Breast epithelium (tissue), 4 donors: ENCODE measurements around the gene EMCN. TPM values are rescaled to one million over a fixed set of nuclear protein-coding genes. Genes with fewer than 3 reads are reported as not detected.

Experiments used
- DNase-seq, 2 donors: peaks; one replicate each; pipeline ENCODE4 v3.0.0-alpha.2; 2019; ENCODE audit warnings: low spot score in 2 of 2
- H3K27ac ChIP-seq, 2 donors: fragments of 200-600 bp; sonication (generic) in 1 of 2; one replicate each; pipeline ENCODE4 v1.5.1; 2016 to 2019; ENCODE audit warnings: mild to moderate bottlenecking in 1 of 2
- H3K27me3 ChIP-seq, 2 donors: fragments of 200-600 bp; sonication (generic) in 1 of 2; one replicate each; pipeline versions ENCODE4 v1.5.1 to v1.6.0; 2017 to 2019; ENCODE audit warnings: control low read depth in 1 of 2, mild to moderate bottlenecking in 1 of 2
- H3K36me3 ChIP-seq: fragments of 200-600 bp; one replicate; pipeline ENCODE4 v1.5.1; 2019
- H3K4me1 ChIP-seq, 2 donors: fragments of 200-600 bp; sonication (generic); one replicate each; pipeline ENCODE4 v1.5.1; 2016 to 2019; ENCODE audit warnings: control low read depth in 1 of 2
- H3K4me3 ChIP-seq, 3 donors: fragments of 200-600 bp; sonication (generic); 1 replicate in 2 of 3; 2 replicates in 1 of 3; pipeline ENCODE4 v1.5.1; 2016 to 2019; ENCODE audit warnings: mild to moderate bottlenecking in 3 of 3, moderate library complexity in 2 of 3
- H3K9me3 ChIP-seq, 2 donors: fragments of 200-600 bp; sonication (generic) in 1 of 2; one replicate each; pipeline ENCODE4 v1.5.1; 2016 to 2019; ENCODE audit warnings: control low read depth in 1 of 2
- POLR2A ChIP-seq: fragments of 450-650 bp; IDR thresholded peaks from one replicate; pipeline ENCODE4 v1.6.1; 2016; ENCODE audit warnings: antibody characterized with exemption, mild to moderate bottlenecking, moderate library complexity
- POLR2AphosphoS5 ChIP-seq, 3 donors: sonication (generic); formaldehyde crosslinking; IDR thresholded peaks; one replicate each; pipeline ENCODE4 v1.6.1; 2017; ENCODE audit warnings: antibody characterized with exemption in 3 of 3
- intact Hi-C: fragments of 100-400 bp; cut with DNase I; formaldehyde crosslinking; loops from one replicate; pipeline ENCODE4 v1.15.1; 2023; ENCODE audit warnings: low total_unique reads
- total RNA-seq, 3 donors: library from RNA; depleted of rRNA; stranded (reverse); fragments of >200 nt; gene quantifications; one replicate each; pipeline ENCODE4 v1.1.0, GENCODE V29; 2016
- TF ChIP-seq, protein P1 (sequence below), 3 donors: fragments of 450-650 bp; IDR thresholded peaks; one replicate each; pipeline ENCODE4 v1.5.1; 2016 to 2017; ENCODE audit warnings: antibody characterized with exemption in 3 of 3, mild to moderate bottlenecking in 3 of 3, moderate library complexity in 3 of 3

EMCN gene
- total RNA-seq, 3 donors from 2014 or later: 12.0 to 27.5 (median 23.9) TPM

DNA sequence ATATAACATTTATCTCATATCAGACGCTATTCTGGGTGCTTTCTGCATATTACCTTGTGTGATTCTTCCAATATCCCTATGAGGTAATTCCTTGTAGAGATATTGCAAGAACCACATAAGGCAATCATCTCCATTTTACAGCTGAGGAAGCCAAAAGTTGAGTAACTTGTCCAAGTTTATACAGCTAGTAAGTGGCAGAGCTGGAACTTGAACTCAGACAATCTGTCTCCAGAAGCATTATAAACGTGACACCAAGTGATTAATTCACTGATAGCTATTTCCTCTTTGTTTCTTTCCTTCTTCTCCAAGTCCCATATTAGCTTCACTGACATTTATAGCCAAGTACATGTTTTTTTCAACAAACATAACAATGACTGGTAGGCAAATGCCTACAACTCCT is 7.3 kb downstream of the EMCN start:
- DNase-seq: no peak
- intact Hi-C loops: no loop called here
- Histone ChIP-seq H3K27me3 (no peaks in the 10 kb centered on the region), H3K36me3 (no peaks in the 10 kb centered on the region), H3K9me3 (no peaks in the 10 kb centered on the region), H3K27ac (no peak overlapping the region), H3K4me3 (no peak overlapping the region), H3K4me1 (no peaks in the 10 kb centered on the region)
- TF ChIP-seq POLR2A (no peak), POLR2AphosphoS5 (IDR thresholded peaks at IDR 0.05) (no peak)
- TF ChIP-seq, protein P1, sequence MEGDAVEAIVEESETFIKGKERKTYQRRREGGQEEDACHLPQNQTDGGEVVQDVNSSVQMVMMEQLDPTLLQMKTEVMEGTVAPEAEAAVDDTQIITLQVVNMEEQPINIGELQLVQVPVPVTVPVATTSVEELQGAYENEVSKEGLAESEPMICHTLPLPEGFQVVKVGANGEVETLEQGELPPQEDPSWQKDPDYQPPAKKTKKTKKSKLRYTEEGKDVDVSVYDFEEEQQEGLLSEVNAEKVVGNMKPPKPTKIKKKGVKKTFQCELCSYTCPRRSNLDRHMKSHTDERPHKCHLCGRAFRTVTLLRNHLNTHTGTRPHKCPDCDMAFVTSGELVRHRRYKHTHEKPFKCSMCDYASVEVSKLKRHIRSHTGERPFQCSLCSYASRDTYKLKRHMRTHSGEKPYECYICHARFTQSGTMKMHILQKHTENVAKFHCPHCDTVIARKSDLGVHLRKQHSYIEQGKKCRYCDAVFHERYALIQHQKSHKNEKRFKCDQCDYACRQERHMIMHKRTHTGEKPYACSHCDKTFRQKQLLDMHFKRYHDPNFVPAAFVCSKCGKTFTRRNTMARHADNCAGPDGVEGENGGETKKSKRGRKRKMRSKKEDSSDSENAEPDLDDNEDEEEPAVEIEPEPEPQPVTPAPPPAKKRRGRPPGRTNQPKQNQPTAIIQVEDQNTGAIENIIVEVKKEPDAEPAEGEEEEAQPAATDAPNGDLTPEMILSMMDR (IDR thresholded peaks at IDR 0.05): no peak

DNA sequence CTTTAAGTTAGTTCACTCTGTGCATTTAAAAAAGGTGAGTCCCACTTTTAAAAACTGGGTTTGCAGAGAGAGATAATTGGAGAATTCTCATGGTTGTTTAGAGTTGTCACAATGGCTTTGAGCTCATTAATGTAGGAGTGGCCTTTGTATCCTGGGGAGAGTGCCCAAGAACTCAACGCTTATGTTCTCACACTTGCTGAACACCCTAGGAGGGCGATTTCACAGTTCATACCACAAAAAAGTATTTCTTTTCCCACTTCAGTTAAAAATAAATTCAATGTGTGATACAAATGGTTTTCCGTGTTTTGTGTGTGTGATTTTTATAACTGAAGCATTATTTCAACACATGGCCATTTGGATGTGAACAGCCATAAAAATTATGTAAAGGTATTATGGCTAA is 8.4 kb downstream of the EMCN start:
- H3K36me3 ChIP-seq: no peaks in the 10 kb centered on the region
- intact Hi-C loops: no loop called here
- no peaks in the 10 kb centered on the region for H3K9me3 ChIP-seq
- no peaks in the 10 kb centered on the region for H3K4me1 ChIP-seq
- H3K27ac ChIP-seq: no peak overlapping the region
- TF ChIP-seq, protein P1 (IDR thresholded peaks at IDR 0.05): no peak
- TF ChIP-seq POLR2A: no peak
- no peak for TF ChIP-seq POLR2AphosphoS5 (IDR thresholded peaks at IDR 0.05)
- DNase-seq: no peak
- H3K27me3 ChIP-seq: no peaks in the 10 kb centered on the region
- H3K4me3 ChIP-seq: no peak overlapping the region

DNA sequence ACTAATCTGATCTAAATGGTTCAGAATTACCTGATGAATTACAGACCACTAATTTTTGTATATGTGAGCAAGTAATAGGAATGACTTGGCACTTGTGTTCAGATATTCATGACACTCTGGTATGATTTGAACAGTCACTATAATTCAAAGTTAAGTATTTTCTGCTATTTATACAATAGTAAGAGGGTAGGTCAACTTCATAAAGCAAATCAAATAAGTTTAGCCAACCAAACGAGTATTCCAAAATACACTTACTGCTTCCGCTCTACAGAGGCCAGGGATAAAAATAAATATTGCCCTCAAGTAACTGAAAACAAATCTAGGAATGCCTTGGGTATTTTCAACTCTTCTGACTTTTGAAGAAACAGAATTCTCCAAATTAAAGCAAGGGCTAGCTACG is 9.1 kb downstream of the EMCN start:
- Histone ChIP-seq H3K27ac (no peak overlapping the region), H3K4me1 (no peaks in the 10 kb centered on the region), H3K9me3 (no peaks in the 10 kb centered on the region), H3K4me3 (no peak overlapping the region), H3K27me3 (no peaks in the 10 kb centered on the region), H3K36me3 (no peaks in the 10 kb centered on the region)
- intact Hi-C loops: no loop called here
- DNase-seq: no peak
- TF ChIP-seq POLR2A: no peak

DNA sequence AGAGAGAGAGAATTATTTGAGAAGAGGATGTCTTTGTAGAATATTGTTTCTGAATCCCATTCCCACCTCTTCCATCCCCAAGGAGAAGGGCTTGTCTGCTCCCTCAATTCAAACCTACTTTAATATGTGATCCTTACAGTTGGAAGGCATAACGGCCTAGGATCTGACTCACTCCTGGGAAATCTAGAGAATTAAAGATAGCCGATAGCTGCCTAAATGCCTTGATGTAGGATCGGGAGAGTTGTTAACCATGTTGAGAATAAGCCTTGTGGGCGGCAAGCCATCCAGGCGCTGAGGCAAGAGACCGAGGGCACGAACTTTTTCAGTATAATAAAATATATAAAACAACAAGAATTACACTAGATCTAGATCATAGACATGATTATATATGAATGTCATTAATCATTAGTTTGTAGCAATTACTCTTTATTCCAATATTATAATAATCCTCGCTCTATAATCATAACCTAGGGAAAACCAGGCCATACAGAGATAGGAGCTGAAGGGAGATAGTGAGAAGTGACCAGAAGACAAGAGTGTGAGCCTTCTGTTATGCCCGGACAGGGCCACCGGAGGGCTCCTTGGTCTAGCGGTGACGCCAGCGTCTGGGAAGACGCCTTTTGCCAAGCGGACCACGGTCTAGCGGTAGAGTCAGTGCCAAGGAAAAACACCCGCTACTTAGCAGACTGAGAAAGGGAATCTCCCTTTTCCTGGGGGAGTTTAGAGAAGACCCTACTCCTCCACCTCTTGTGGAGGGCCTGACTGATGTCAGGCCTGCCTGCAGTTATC is 13.5 kb downstream of the EMCN start:
- no peaks in the 10 kb centered on the region for H3K36me3 ChIP-seq
- no peak overlapping the region for H3K4me3 ChIP-seq
- intact Hi-C loops: no loop called here
- TF ChIP-seq, protein P1 (IDR thresholded peaks at IDR 0.05): no peak
- TF ChIP-seq POLR2AphosphoS5 (IDR thresholded peaks at IDR 0.05) (no peak), POLR2A (no peak)
- no peak overlapping the region for H3K27ac ChIP-seq
- H3K9me3 ChIP-seq: no peaks in the 10 kb centered on the region
- no peaks in the 10 kb centered on the region for H3K4me1 ChIP-seq
- DNase-seq: no peak
- no peaks in the 10 kb centered on the region for H3K27me3 ChIP-seq

DNA sequence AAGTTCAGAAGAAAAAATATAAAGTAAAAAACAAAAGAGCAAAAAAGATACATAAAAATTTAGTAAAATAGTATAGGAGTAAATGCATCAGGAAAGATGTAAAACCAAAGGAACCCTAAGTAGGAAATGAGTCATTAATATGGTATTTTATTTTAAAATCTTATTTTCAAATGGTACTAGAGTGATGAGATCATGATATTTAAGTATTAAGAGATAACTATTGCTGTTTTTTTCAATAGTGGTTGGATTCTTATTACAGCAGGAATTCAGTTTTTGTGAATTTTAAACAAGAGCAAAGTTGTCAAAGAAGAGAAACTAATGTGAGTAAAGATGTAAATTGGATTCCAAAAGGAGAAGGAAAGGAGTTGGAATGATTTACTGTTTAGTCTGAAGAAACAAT is 20.0 kb downstream of the EMCN start:
- Histone ChIP-seq H3K4me1 (no peaks in the 10 kb centered on the region), H3K27ac (no peak overlapping the region), H3K27me3 (no peaks in the 10 kb centered on the region), H3K4me3 (no peak overlapping the region), H3K9me3 (no peaks in the 10 kb centered on the region), H3K36me3 (no peaks in the 10 kb centered on the region)
- DNase-seq: no peak
- intact Hi-C loops: no loop called here
- no peak for TF ChIP-seq POLR2A
- TF ChIP-seq, protein P1 (IDR thresholded peaks at IDR 0.05): no peak
